Fibroblast of pulmonary artery (primary cell): ENCODE measurements around the gene SLC35G6.

Source experiments
- DNase-seq: peaks from one replicate; pipeline ENCODE4 v3.0.0-alpha.2; 2010; ENCODE audit warnings: low read depth
- H3K4me3 ChIP-seq: replicated peaks from 2 replicates; pipeline ENCODE4 v1.5.1; 2011; ENCODE audit warnings: low read depth, mild to moderate bottlenecking, control low read depth, low read length, moderate library complexity
- CTCF ChIP-seq: IDR thresholded peaks from 2 replicates; pipeline ENCODE4 v1.5.1; 2011; ENCODE audit warnings: mild to moderate bottlenecking, control low read depth, low read length, inconsistent platforms; ENCODE audit errors: missing control alignments

SLC35G6 gene

GRCh38 chr17:7462474-7463371, 18.5 kb upstream of the SLC35G6 start:
- TF ChIP-seq CTCF, result no peak
- H3K4me3 ChIP-seq, result no peak overlapping the region
- no peak for DNase-seq

GRCh38 chr17:7463372-7463846, 17.8 kb upstream of the SLC35G6 start:
- no peak for TF ChIP-seq CTCF
- no peak overlapping the region for H3K4me3 ChIP-seq
- no peak for DNase-seq

GRCh38 chr17:7464081-7464480, 17.2 kb upstream of the SLC35G6 start:
- H3K4me3 ChIP-seq, result no peak overlapping the region
- TF ChIP-seq CTCF, result no peak

GRCh38 chr17:7465597-7466275, 15.5 kb upstream of the SLC35G6 start:
- H3K4me3 ChIP-seq, result no peak overlapping the region
- no peak for TF ChIP-seq CTCF
- no peak for DNase-seq

More at GRCh38 chr17:7464081-7464480, 17.2 kb upstream of the SLC35G6 start:
- no peak for DNase-seq

GRCh38 chr17:7466318-7466638, 15.0 kb upstream of the SLC35G6 start:
- no peak for TF ChIP-seq CTCF
- no peak overlapping the region for H3K4me3 ChIP-seq
- DNase-seq, result no peak

GRCh38 chr17:7466639-7467341, 14.5 kb upstream of the SLC35G6 start:
- no peak overlapping the region for H3K4me3 ChIP-seq
- DNase-seq, result peak; percentile 69

More at GRCh38 chr17:7466639-7467341, 14.5 kb upstream of the SLC35G6 start:
- no peak for TF ChIP-seq CTCF
